H1 (cell line): ENCODE measurements around the gene PIK3R1.

ENCODE experiments used
- CTBP2 ChIP-seq: IDR thresholded peaks from 2 replicates; pipeline ENCODE4 v1.7.0; 2011; ENCODE audit warnings: borderline replicate concordance, mild to moderate bottlenecking, moderate library complexity, mixed read lengths, low read length; ENCODE audit not compliant: insufficient read depth, insufficient read length
- EP300 ChIP-seq, 2 experiments: IDR thresholded peaks; 1 replicate in 1 of 2; 2 replicates in 1 of 2; pipeline ENCODE4 v1.6.1; 2011 to 2012; ENCODE audit warnings: low read depth in 2 of 2, low read length in 2 of 2, mild to moderate bottlenecking in 2 of 2, borderline replicate concordance in 1 of 2, inconsistent platforms in 1 of 2, moderate library complexity in 1 of 2
- EZH2 ChIP-seq: fragments of 200-600 bp; sonication (generic); IDR thresholded peaks from 2 replicates; pipeline ENCODE4 v1.7.1; 2012; ENCODE audit warnings: low read depth, mild to moderate bottlenecking, moderate library complexity, low read length, inconsistent platforms; ENCODE audit not compliant: severe bottlenecking
- GTF2F1 ChIP-seq: IDR thresholded peaks from 2 replicates; pipeline ENCODE4 v1.6.1; 2012; ENCODE audit warnings: low read depth, low read length, improper control_type of control experiment, borderline replicate concordance
- POLR2A ChIP-seq, 2 experiments: IDR thresholded peaks; 1 replicate in 1 of 2; 2 replicates in 1 of 2; pipeline ENCODE4 v1.6.1; 2011; ENCODE audit warnings: low read depth in 2 of 2, low read length in 2 of 2, mild to moderate bottlenecking in 2 of 2; ENCODE audit errors: control extremely low read depth in 1 of 2
- RAD21 ChIP-seq, 2 experiments: IDR thresholded peaks in 1 of 2; conservative IDR thresholded peaks in 1 of 2; 2 replicates each; pipeline ENCODE4 v1.6.1; 2011; ENCODE audit warnings: low read depth in 2 of 2, low read length in 2 of 2, improper control_type of control experiment in 1 of 2, inconsistent platforms in 1 of 2, mild to moderate bottlenecking in 1 of 2, moderate library complexity in 1 of 2
- SUZ12 ChIP-seq: fragments of 200-600 bp; sonication (generic); IDR thresholded peaks from 2 replicates; pipeline ENCODE4 v1.6.1; 2012; ENCODE audit warnings: mild to moderate bottlenecking, inconsistent platforms, low read length, moderate library complexity, mixed read lengths
- TAF1 ChIP-seq: IDR thresholded peaks from 2 replicates; pipeline ENCODE4 v1.6.1; 2011; ENCODE audit warnings: mild to moderate bottlenecking, low read depth, low read length
- TBP ChIP-seq: IDR thresholded peaks from 2 replicates; pipeline ENCODE4 v1.6.1; 2011; ENCODE audit warnings: low read depth, low read length, improper control_type of control experiment
- TF ChIP-seq, protein P1 (sequence below): IDR thresholded peaks from 2 replicates; pipeline ENCODE4 v1.6.1; 2012; ENCODE audit warnings: inconsistent platforms
- TF ChIP-seq, protein P2 (sequence below), 3 experiments: IDR thresholded peaks; 1 replicate in 2 of 3; 2 replicates in 1 of 3; pipeline versions ENCODE4 v1.5.1 to v1.6.1; 2011; ENCODE audit warnings: low read length in 3 of 3, mild to moderate bottlenecking in 3 of 3, inconsistent platforms in 2 of 3, low read depth in 1 of 3, moderate library complexity in 1 of 3; ENCODE audit not compliant: insufficient read depth in 1 of 3; ENCODE audit errors: control extremely low read depth in 1 of 3

DNA sequence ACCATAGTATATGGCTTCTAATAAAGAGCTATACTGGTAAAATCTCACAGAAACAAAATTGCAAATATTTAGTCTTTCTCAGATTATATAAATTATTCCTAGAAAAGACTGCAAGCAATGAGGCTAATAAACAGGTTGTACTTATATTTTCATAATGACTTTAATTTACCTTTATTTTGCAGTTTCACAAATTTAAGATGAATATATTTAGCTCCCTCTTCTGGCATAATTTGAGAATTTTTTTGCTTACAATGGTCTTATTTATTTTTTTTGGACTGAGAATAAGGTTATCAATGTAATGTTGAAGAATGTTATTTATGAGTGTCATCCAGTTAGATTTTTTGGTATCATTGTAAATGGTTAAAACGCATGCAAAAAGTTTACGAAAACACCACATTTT, 56.7 kb downstream of the PIK3R1 start:
- TF ChIP-seq POLR2A (IDR thresholded peaks at IDR 0.05; ENCODE audit: control extremely low read depth in 1 of 2, low read depth in 2 of 2, low read length in 2 of 2) (no peak), EP300 (IDR thresholded peaks at IDR 0.05; ENCODE audit: borderline replicate concordance in 1 of 2, low read depth in 2 of 2, low read length in 2 of 2) (no peak), GTF2F1 (no peak), TBP (no peak), SUZ12 (no peak), TAF1 (no peak), CTBP2 (no peak), EZH2 (no peak), RAD21 (IDR thresholded peaks at IDR 0.05 in 1 of 2, conservative IDR thresholded peaks at IDR 0.05 in 1 of 2; ENCODE audit: low read depth in 2 of 2, low read length in 2 of 2) (no peak; a peak in 1 of 4 replicates)
- TF ChIP-seq, protein P1, sequence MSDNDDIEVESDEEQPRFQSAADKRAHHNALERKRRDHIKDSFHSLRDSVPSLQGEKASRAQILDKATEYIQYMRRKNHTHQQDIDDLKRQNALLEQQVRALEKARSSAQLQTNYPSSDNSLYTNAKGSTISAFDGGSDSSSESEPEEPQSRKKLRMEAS, result no peak
- TF ChIP-seq, protein P2, sequence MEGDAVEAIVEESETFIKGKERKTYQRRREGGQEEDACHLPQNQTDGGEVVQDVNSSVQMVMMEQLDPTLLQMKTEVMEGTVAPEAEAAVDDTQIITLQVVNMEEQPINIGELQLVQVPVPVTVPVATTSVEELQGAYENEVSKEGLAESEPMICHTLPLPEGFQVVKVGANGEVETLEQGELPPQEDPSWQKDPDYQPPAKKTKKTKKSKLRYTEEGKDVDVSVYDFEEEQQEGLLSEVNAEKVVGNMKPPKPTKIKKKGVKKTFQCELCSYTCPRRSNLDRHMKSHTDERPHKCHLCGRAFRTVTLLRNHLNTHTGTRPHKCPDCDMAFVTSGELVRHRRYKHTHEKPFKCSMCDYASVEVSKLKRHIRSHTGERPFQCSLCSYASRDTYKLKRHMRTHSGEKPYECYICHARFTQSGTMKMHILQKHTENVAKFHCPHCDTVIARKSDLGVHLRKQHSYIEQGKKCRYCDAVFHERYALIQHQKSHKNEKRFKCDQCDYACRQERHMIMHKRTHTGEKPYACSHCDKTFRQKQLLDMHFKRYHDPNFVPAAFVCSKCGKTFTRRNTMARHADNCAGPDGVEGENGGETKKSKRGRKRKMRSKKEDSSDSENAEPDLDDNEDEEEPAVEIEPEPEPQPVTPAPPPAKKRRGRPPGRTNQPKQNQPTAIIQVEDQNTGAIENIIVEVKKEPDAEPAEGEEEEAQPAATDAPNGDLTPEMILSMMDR (IDR thresholded peaks at IDR 0.05; ENCODE audit: control extremely low read depth in 1 of 3, insufficient read depth in 1 of 3, low read depth in 1 of 3, low read length in 3 of 3), result peak in 1 of 3 experiments; percentile 3; a peak in 1 of 4 replicates
